Measurements from ENCODE around the gene CNN1.

GRCh38 chr19:11506967-11507366, 31.7 kb upstream of the CNN1 start:
- TF ChIP-seq POLR2A (IDR thresholded peaks at IDR 0.05; ENCODE audit: extremely low read depth, insufficient read length) (no peak), MAX (IDR thresholded peaks at IDR 0.05; ENCODE audit: low read depth, low read length) (no peak)

All from NB4 (cell line).